Keratinocyte (primary cell): ENCODE data around the gene CALM1. TPM values are rescaled to one million over a fixed set of nuclear protein-coding genes. Genes with fewer than 3 reads are reported as not detected.
A peak's percentile ranks its signal among the peaks of the same experiment; 100 is the strongest.

Experiments
- DNase-seq: peaks from one replicate; pipeline ENCODE4 v3.0.0-alpha.2; 2011; ENCODE audit warnings: low read depth, missing footprints, low spot score
- FAIRE-seq: peaks from 2 replicates; lab custom pipeline; 2011; peaks lifted over from hg19 to GRCh38; lab: Jason Lieb, UNC
- H2AFZ ChIP-seq: 2 replicates; pipeline ENCODE4 v1.6.0; 2012; ENCODE audit warnings: low read length, control low read depth, inconsistent platforms; ENCODE audit not compliant: control insufficient read depth
- H3K27ac ChIP-seq: 2 replicates; pipeline ENCODE4 v1.5.1; 2011; ENCODE audit warnings: low read length; ENCODE audit not compliant: control insufficient read depth, insufficient read depth
- H3K27me3 ChIP-seq: 3 replicates; pipeline ENCODE4 v1.6.0; 2011; ENCODE audit warnings: low read length; ENCODE audit not compliant: control insufficient read depth, insufficient read depth; ENCODE audit errors: extremely low read depth
- H3K36me3 ChIP-seq, 2 experiments: 2 replicates in 1 of 2; 3 replicates in 1 of 2; pipeline ENCODE4 v1.5.1; 2011; ENCODE audit warnings: low read length in 2 of 2, mild to moderate bottlenecking in 1 of 2; ENCODE audit not compliant: control insufficient read depth in 2 of 2, insufficient read depth in 2 of 2; ENCODE audit errors: extremely low read depth in 1 of 2
- H3K4me1 ChIP-seq: 3 replicates; pipeline ENCODE4 v1.5.1; 2011; ENCODE audit warnings: low read length; ENCODE audit not compliant: control insufficient read depth, insufficient read depth; ENCODE audit errors: extremely low read depth
- H3K4me2 ChIP-seq: 3 replicates; pipeline ENCODE4 v1.6.0; 2011; ENCODE audit warnings: low read depth, low read length; ENCODE audit not compliant: control insufficient read depth, insufficient read depth; ENCODE audit errors: extremely low read depth
- H3K4me3 ChIP-seq, 3 experiments: fragments of 200-600 bp in 1 of 3; sonication (generic) in 1 of 3; 2 replicates in 2 of 3; 3 replicates in 1 of 3; pipeline ENCODE4 v1.5.1; 2011 to 2016; ENCODE audit warnings: low read length in 3 of 3, mild to moderate bottlenecking in 3 of 3, control low read depth in 2 of 3, inconsistent platforms in 1 of 3, low read depth in 1 of 3, mixed read lengths in 1 of 3, mixed run types in 1 of 3, moderate library complexity in 1 of 3; ENCODE audit not compliant: control insufficient read depth in 2 of 3, insufficient read depth in 2 of 3; ENCODE audit errors: extremely low read depth in 1 of 3
- H3K79me2 ChIP-seq: 2 replicates; pipeline ENCODE4 v1.6.0; 2012; ENCODE audit warnings: low read length; ENCODE audit not compliant: control insufficient read depth, insufficient read depth
- H3K9ac ChIP-seq: 3 replicates; pipeline ENCODE4 v1.6.0; 2011; ENCODE audit warnings: low read length; ENCODE audit not compliant: control insufficient read depth, insufficient read depth; ENCODE audit errors: extremely low read depth
- H3K9me1 ChIP-seq: 3 replicates; pipeline ENCODE4 v1.6.0; 2011; ENCODE audit warnings: low read length; ENCODE audit not compliant: control insufficient read depth, insufficient read depth; ENCODE audit errors: extremely low read depth
- H3K9me3 ChIP-seq: 2 replicates; pipeline ENCODE4 v1.5.1; 2012; ENCODE audit warnings: low read depth, low read length; ENCODE audit not compliant: control insufficient read depth
- H4K20me1 ChIP-seq: 3 replicates; pipeline ENCODE4 v1.6.0; 2011; ENCODE audit warnings: low read length; ENCODE audit not compliant: control insufficient read depth, insufficient read depth; ENCODE audit errors: extremely low read depth
- CTCF ChIP-seq, 3 experiments: IDR thresholded peaks in 1 of 3; conservative IDR thresholded peaks in 1 of 3; optimal IDR thresholded peaks in 1 of 3; 2 replicates in 2 of 3; 3 replicates in 1 of 3; pipeline versions ENCODE3 to v1.5.1; 2011; ENCODE audit warnings: low read length in 3 of 3, mild to moderate bottlenecking in 3 of 3, moderate library complexity in 2 of 3, control low read depth in 1 of 3, inconsistent platforms in 1 of 3; ENCODE audit not compliant: insufficient read depth in 2 of 3; ENCODE audit errors: extremely low read depth in 1 of 3
- EZH2 ChIP-seq: IDR thresholded peaks from one replicate; pipeline ENCODE4 v1.6.1; 2012; ENCODE audit warnings: inconsistent platforms, mild to moderate bottlenecking, low read length, moderate library complexity
- dilution Hi-C: fragments of 300-500 bp; cut with MboI; formaldehyde crosslinking; loops from one replicate; pipeline ENCODE4 v1.7.0; 2020; ENCODE audit warnings: low sequenced_read_pairs; ENCODE audit not compliant: extremely low pct_ligation_motif_present
- polyA plus RNA-seq, 5 experiments: library from polyadenylated mRNA; depleted of rRNA in 3 of 5; stranded (reverse) in 3 of 5; stranded (forward) in 1 of 5; unstranded in 1 of 5; fragments of >200 nt; gene quantifications; 1 replicate in 1 of 5; 2 replicates in 3 of 5; 3 replicates in 1 of 5; pipeline versions ENCODE4 v1.2.1 to v1.2.3, GENCODE V29; 2011 to 2012; ENCODE audit warnings: missing spikeins in 2 of 5, low read depth in 1 of 5, low replicate concordance in 1 of 5

The CALM1 gene
- polyA plus RNA-seq, 1 donor (not counting 4 experiments of a cell fraction or from before 2014, with no cell fraction given), result 575 TPM

GRCh38 chr14:90398841-90399540 lies 2.2 kb downstream of the CALM1 start:
- FAIRE-seq (no peak), DNase-seq (no peak)
- peaks cover 14 to 39% of the 10 kb centered on the region in 2 experiments for H3K36me3 ChIP-seq
- peak overlapping the region; percentile 81 for H3K9ac ChIP-seq
- no peaks in the 10 kb centered on the region for H3K9me3 ChIP-seq
- peak overlapping the region; percentile 76 to 92 (median 87) for H3K4me3 ChIP-seq
- no peak for TF ChIP-seq EZH2
- peaks cover 51% of the 10 kb centered on the region for H3K79me2 ChIP-seq
- no peaks in the 10 kb centered on the region for H3K27me3 ChIP-seq
- H4K20me1 ChIP-seq, result peaks cover 40% of the 10 kb centered on the region
- H2AFZ ChIP-seq, result no peak overlapping the region
- H3K9me1 ChIP-seq, result no peaks in the 10 kb centered on the region
- dilution Hi-C loops, result no loop called here
- H3K4me1 ChIP-seq, result peaks cover 27% of the 10 kb centered on the region
- peak overlapping the region; percentile 97 for H3K4me2 ChIP-seq
- peak overlapping the region; percentile 66 for H3K27ac ChIP-seq

DNA sequence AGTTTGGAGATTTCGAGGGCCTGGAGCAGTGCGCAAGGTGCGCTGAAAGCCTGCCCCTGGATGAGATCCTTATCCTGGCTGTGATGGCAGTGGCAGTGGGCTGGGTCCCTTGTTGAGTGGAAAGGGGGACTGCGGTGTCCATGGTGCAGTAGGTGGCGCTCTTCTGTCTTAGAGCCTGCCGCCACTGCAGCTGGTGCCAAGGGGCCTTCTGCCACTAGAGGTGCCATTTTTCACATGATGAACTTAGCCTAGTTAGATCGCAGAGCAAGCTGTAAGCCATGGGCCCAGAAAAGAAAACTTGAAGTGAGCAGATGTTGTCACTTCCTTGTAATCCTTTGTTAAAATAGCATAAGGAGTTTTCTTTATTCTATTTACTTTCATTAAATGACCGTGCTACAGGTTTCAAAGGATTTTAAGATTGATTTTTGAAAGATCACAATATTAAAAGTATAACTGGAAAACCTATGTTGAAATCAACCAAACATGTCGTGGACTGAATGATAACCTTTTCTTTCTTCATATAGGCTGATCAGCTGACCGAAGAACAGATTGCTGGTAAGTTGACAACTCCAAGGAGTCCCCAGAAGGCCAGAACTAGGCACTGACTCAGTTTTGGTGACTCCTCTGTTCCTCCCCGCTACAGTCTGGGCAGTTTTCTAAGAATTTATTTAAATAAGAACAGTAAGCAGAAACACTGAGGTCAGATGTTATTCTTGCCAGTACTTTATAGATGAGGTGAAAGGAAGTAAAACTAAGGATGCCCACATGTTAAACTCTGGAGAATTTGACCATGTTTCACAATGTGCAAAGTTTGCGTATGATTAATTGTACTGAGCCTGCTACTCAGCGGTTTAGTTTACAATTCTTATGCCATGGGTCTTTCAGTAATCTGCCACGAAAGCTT lies 3.0 kb downstream of the CALM1 start:
- Histone ChIP-seq H3K36me3 (peaks cover 22 to 46% of the 10 kb centered on the region in 2 experiments), H3K4me3 (peak overlapping the region; percentile 3 to 87 (median 76)), H3K27me3 (no peaks in the 10 kb centered on the region), H3K27ac (peak overlapping the region; percentile 66), H2AFZ (no peak overlapping the region), H3K4me1 (peaks cover 27% of the 10 kb centered on the region), H3K9me1 (no peaks in the 10 kb centered on the region), H3K79me2 (peaks cover 51% of the 10 kb centered on the region), H3K4me2 (peak overlapping the region; percentile 97), H4K20me1 (peaks cover 40% of the 10 kb centered on the region), H3K9me3 (no peaks in the 10 kb centered on the region), H3K9ac (peak overlapping the region; percentile 81)
- FAIRE-seq (peak; percentile 69), DNase-seq (no peak)
- peak; percentile 98 to 100 (median 100) for TF ChIP-seq CTCF (optimal IDR thresholded peaks at IDR 0.05 in 1 of 3, IDR thresholded peaks at IDR 0.05 in 1 of 3, conservative IDR thresholded peaks at IDR 0.05 in 1 of 3; ENCODE audit: extremely low read depth in 1 of 3, insufficient read depth in 2 of 3, low read length in 3 of 3)
- TF ChIP-seq EZH2, result no peak
- dilution Hi-C loops, result no loop called here
